AG04449 (cell line): ENCODE measurements around the gene MGAT3.

Experiments used
- CTCF ChIA-PET: fragments of 350-600 bp; formaldehyde crosslinking; extraction: SDS; loops from one replicate; lab custom pipeline; 2021; ENCODE audit warnings: antibody characterized with exemption; lab: Yijun Ruan, JAX
- POLR2A ChIA-PET: fragments of 400-600, 350-600 bp; formaldehyde crosslinking; extraction: SDS; loops from one replicate; lab custom pipeline; 2020; ENCODE audit warnings: antibody characterized with exemption, inconsistent platforms; lab: Yijun Ruan, JAX
- DNase-seq: peaks from one replicate; pipeline ENCODE4 v3.0.0-alpha.2; 2010; ENCODE audit warnings: low read depth, low spot score
- H3K4me3 ChIP-seq: 2 replicates; pipeline ENCODE4 v1.5.1; 2011; ENCODE audit warnings: low read depth, mild to moderate bottlenecking, control low read depth, low read length
- TF ChIP-seq, protein P1 (sequence below): IDR thresholded peaks from one replicate; pipeline ENCODE4 v1.5.1; 2011; ENCODE audit warnings: mild to moderate bottlenecking, moderate library complexity, low read length, control low read depth, inconsistent platforms; ENCODE audit not compliant: insufficient read depth; ENCODE audit errors: missing control alignments

The MGAT3 gene

DNA sequence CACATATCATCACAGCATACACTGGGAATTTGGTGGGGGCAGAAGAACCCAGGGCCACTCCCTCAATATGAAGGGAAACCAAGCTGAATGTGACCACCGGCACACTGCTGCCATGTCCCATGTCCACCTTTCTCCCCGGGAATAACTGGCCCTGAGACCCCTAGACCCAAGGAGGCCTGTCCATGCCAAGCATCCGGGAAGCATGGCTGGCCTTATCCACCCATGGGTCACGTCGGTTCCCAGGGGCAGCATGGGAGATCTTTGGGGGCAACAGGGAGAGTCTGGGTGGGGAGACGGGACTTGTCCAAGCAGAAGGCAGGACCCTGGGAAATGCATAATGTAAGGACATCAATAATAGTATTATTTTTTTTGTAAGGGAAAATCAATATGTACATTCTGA is 34.9 kb downstream of the MGAT3 start:
- H3K4me3 ChIP-seq, result no peak overlapping the region
- POLR2A ChIA-PET, result no interaction called here
- no peak for DNase-seq
- CTCF ChIA-PET, result interaction anchor here (0.8 to 10.7 kb wide), 5 partner anchors 10 to 545 kb away, joined by 3 to 222 read pairs (median 88); partner anchors contain the start of genes MIEF1 and RPS19BP1
- TF ChIP-seq, protein P1, sequence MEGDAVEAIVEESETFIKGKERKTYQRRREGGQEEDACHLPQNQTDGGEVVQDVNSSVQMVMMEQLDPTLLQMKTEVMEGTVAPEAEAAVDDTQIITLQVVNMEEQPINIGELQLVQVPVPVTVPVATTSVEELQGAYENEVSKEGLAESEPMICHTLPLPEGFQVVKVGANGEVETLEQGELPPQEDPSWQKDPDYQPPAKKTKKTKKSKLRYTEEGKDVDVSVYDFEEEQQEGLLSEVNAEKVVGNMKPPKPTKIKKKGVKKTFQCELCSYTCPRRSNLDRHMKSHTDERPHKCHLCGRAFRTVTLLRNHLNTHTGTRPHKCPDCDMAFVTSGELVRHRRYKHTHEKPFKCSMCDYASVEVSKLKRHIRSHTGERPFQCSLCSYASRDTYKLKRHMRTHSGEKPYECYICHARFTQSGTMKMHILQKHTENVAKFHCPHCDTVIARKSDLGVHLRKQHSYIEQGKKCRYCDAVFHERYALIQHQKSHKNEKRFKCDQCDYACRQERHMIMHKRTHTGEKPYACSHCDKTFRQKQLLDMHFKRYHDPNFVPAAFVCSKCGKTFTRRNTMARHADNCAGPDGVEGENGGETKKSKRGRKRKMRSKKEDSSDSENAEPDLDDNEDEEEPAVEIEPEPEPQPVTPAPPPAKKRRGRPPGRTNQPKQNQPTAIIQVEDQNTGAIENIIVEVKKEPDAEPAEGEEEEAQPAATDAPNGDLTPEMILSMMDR, result no peak

DNA sequence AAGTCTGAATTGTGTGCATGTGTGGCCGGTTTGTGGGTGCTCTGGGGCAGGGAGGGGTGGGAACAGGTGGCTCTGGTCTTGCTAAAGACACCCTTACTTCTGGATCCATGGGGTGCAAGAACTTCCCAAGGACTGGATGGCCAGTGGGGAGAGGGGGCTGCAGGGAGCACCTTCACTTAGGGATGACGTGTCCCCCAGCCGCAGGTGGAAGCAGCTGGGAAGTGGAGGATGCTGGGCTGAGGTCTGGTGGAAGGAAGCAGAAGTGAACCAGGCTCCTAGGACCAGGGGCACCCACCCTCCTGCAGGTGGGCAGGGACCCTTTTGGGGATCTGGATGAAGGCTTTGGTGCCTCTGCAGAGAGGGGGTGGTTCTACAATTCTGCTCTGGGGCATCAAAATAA is 35.4 kb downstream of the MGAT3 start:
- no peak for DNase-seq
- TF ChIP-seq, protein P1, result no peak
- POLR2A ChIA-PET, result no interaction called here
- CTCF ChIA-PET, result interaction anchor here (0.8 to 10.7 kb wide), 9 partner anchors 9 to 547 kb away, joined by 3 to 222 read pairs (median 11); partner anchors contain the start of genes MIEF1 and RPS19BP1
- no peak overlapping the region for H3K4me3 ChIP-seq

DNA sequence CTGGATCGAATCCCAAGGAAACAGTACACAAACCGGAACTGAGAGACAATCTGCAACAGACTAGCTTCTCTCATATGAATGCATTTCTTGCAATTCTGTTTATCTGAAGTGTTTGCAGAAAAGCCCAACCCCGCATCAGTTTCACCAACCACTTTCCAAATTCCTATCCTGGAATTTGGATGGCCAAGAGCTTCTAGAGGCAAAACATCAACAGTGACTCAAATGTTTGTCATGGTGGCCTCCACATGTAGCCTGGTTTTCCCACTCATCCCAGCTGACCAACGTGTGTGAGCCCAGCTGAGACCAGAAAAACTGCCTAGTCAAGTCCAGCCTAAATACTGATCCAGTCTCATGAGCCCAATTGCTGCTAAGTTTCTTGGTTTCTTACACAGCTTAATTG is 36.9 kb downstream of the MGAT3 start:
- TF ChIP-seq, protein P1, result no peak
- no peak overlapping the region for H3K4me3 ChIP-seq
- ChIA-PET POLR2A (interaction anchor here (0.6 to 2.7 kb wide), 4 partner anchors 16 to 35 kb away, joined by 3 to 15 read pairs (median 6); partner anchors contain the start of gene ATF4), CTCF (interaction anchor here (0.9 to 10.7 kb wide), 23 partner anchors 8 to 855 kb away, joined by 3 to 222 read pairs (median 7); partner anchors contain the start of genes MIEF1 and RPS19BP1)
- DNase-seq, result peak; percentile 66

- CTCF ChIA-PET, result interaction anchor here (0.9 to 10.7 kb wide), 19 partner anchors 9 to 854 kb away, joined by 3 to 222 read pairs (median 7); partner anchors contain the start of gene RPS19BP1
- no peak overlapping the region for H3K4me3 ChIP-seq
- DNase-seq, result no peak
- TF ChIP-seq, protein P1, result no peak
- POLR2A ChIA-PET, result interaction anchor here (0.8 to 2.7 kb wide), 3 partner anchors 26 to 36 kb away, joined by 3 to 15 read pairs (median 8); partner anchors contain the start of gene ATF4
These were observed 37.8 kb downstream of the MGAT3 start for GRCh38 chr22:39494471-39495120.

DNA sequence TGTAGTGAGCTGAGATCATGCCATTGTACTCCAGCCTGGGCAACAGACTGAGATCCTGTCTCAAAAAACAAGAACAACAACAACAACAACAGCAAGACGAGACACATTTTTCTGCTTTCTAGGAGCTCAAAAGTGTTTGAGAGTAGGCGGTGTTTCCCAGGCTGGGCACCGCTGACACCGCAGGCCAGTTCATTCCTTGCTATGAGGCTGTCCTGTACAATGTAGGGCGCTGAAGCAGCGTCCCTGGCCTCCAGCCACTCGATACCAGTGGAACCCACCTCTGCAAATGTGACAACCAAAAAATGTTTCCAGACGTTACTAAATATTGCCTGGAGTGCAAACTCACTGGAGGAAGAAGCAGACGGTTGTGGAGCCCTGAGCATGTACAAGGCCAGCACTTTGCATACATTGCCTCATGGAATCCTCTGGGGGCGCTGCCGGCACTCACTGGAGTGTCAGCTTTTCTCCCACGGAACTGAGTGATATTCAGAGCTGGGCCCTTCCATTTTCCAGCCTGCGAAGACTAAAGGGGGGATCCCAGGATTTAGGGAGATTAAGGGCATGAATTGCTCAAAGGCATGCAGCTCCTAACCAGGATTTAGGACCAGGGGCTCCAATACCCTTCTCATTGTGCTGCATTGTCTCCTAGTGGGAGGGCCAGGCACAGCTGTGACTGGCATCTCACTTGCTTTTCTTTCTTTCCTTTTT is 39.5 kb downstream of the MGAT3 start:
- CTCF ChIA-PET, result interaction anchor here (0.6 to 10.7 kb wide), 23 partner anchors 9 to 862 kb away, joined by 3 to 222 read pairs (median 5); partner anchors contain the start of genes ATF4, RPS19BP1 and TAB1
- TF ChIP-seq, protein P1, result peak; percentile 81
- no peak for DNase-seq
- H3K4me3 ChIP-seq, result no peak overlapping the region
- POLR2A ChIA-PET, result interaction anchor here (1.0 to 1.2 kb wide), 2 partner anchors 24 to 27 kb away, joined by 3 to 5 read pairs; partner anchors contain the start of gene ATF4
